AG04450 (cell line): ENCODE results near the gene MYO1B. TPM values are rescaled to one million over a fixed set of nuclear protein-coding genes. Genes with fewer than 3 reads are reported as not detected.

Experiments used
- CTCF ChIA-PET: fragments of 300-600, 350-600 bp; formaldehyde crosslinking; extraction: SDS; loops from one replicate; lab custom pipeline; 2022; ENCODE audit warnings: antibody characterized with exemption, inconsistent platforms; lab: Charles Lee
- POLR2A ChIA-PET: fragments of 350-600 bp; formaldehyde crosslinking; extraction: SDS; loops from one replicate; lab custom pipeline; 2021; ENCODE audit warnings: antibody characterized with exemption, inconsistent platforms; lab: Yijun Ruan, JAX
- DNase-seq: peaks from one replicate; pipeline ENCODE4 v3.0.0-alpha.2; 2011; ENCODE audit warnings: low read depth, low spot score
- H3K27ac ChIP-seq: one replicate; pipeline ENCODE4 v1.5.1; 2012; ENCODE audit warnings: low read depth, low read length, control low read depth
- H3K27me3 ChIP-seq: one replicate; pipeline ENCODE4 v1.6.0; 2012; ENCODE audit warnings: low read length; ENCODE audit not compliant: control insufficient read depth, insufficient read depth
- H3K4me3 ChIP-seq: 2 replicates; pipeline ENCODE4 v1.5.1; 2011; ENCODE audit warnings: mild to moderate bottlenecking, low read depth, low read length, control low read depth
- H3K9me3 ChIP-seq: 2 replicates; pipeline ENCODE4 v1.5.1; 2012; ENCODE audit warnings: low read length; ENCODE audit not compliant: control insufficient read depth, insufficient read depth
- polyA plus RNA-seq: library from polyadenylated mRNA; depleted of rRNA; stranded (reverse); fragments of >200 nt; gene quantifications from 2 replicates; pipeline ENCODE4 v1.2.3, GENCODE V29; 2011
- TF ChIP-seq, protein P1 (sequence below): IDR thresholded peaks from 2 replicates; pipeline ENCODE4 v1.5.1; 2011; ENCODE audit warnings: low read depth, low read length, control low read depth, inconsistent platforms

The MYO1B gene
- polyA plus RNA-seq, 1 experiment, result 149 TPM

DNA sequence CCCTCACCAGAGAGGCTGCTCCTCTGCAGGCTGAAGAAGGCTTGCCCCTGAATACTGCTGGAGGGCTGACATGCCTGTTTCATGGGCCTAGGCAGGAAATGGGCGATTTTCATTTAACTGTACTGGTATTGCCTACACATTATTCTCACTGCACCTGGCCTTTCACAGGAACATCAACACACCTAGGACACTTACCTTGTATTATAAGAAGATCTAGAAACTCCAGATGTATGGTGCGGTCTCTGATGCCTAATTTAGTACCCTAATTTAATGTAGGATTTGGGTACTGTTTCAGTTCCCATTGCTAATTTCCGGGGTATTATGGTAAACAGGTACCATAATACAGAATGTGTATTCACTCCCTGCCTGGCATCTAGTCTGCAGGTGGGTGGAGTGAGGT, 146.0 kb downstream of the MYO1B start:
- DNase-seq, result no peak

GRCh38 chr2:191394043-191394442, 148.8 kb downstream of the MYO1B start:
- ChIA-PET CTCF (no interaction called here), POLR2A (no interaction called here)
- no peaks in the 10 kb centered on the region; the same call in 1 of the 2 replicates for H3K9me3 ChIP-seq
- no peak overlapping the region for H3K4me3 ChIP-seq
- H3K27me3 ChIP-seq, result no peaks in the 10 kb centered on the region
- H3K27ac ChIP-seq, result no peak overlapping the region
- no peak for DNase-seq
- TF ChIP-seq, protein P1, sequence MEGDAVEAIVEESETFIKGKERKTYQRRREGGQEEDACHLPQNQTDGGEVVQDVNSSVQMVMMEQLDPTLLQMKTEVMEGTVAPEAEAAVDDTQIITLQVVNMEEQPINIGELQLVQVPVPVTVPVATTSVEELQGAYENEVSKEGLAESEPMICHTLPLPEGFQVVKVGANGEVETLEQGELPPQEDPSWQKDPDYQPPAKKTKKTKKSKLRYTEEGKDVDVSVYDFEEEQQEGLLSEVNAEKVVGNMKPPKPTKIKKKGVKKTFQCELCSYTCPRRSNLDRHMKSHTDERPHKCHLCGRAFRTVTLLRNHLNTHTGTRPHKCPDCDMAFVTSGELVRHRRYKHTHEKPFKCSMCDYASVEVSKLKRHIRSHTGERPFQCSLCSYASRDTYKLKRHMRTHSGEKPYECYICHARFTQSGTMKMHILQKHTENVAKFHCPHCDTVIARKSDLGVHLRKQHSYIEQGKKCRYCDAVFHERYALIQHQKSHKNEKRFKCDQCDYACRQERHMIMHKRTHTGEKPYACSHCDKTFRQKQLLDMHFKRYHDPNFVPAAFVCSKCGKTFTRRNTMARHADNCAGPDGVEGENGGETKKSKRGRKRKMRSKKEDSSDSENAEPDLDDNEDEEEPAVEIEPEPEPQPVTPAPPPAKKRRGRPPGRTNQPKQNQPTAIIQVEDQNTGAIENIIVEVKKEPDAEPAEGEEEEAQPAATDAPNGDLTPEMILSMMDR, result no peak

More for the DNA sequence above, 146.0 kb downstream of the MYO1B start:
- ChIA-PET CTCF (no interaction called here), POLR2A (no interaction called here)
- Histone ChIP-seq H3K27ac (no peak overlapping the region), H3K9me3 (no peaks in the 10 kb centered on the region), H3K27me3 (no peaks in the 10 kb centered on the region), H3K4me3 (no peak overlapping the region)
- TF ChIP-seq, protein P1, result no peak

DNA sequence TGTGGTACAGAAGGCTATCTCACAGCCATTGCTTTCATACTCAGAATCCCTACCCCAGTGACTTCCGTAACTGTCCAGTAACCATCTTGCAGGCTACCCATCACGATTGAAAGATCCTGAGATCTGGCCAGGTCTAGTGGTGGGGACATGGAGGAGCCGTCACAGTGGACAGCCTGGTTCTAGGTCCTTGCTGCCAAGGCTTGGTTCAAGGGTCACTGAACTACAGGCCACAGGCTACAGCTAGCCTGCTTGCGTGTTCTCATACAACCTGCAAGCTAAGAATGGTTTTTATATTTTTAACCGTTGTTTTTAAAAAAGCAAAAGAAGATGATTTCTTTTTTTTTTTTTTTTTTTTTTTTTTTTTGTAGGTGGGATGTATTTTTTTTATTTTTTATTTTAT, 151.6 kb downstream of the MYO1B start:
- Histone ChIP-seq H3K27me3 (no peaks in the 10 kb centered on the region), H3K4me3 (no peak overlapping the region), H3K9me3 (no peaks in the 10 kb centered on the region; the same call in 1 of the 2 replicates), H3K27ac (no peak overlapping the region)
- TF ChIP-seq, protein P1, result no peak
- no peak for DNase-seq
- ChIA-PET POLR2A (no interaction called here), CTCF (interaction anchor here (0.7 kb wide), 1 partner anchor 195 kb away, joined by 3 read pairs; no protein-coding TSS in a partner anchor)

DNA sequence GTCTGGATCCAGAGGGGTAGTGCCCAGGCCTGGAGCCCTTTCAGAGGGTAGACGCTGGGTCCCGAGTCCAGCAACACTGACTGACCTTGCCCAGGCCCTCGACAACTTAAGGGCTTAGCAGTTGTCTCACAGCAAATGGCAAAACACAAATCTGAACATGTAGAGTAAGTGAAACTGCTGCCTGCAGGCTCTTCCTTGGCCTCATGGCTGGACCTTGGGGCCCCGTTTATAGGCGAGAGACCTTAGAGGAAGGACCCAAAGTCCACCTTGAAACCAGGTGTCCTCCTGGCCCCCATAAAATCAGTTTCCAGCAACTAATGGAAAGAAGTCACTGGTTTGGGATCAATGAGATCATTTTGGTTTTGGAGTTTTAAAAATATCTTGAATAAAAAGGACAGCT, 154.4 kb downstream of the MYO1B start:
- H3K27ac ChIP-seq, result no peak overlapping the region
- CTCF ChIA-PET, result no interaction called here
- POLR2A ChIA-PET, result no interaction called here
- TF ChIP-seq, protein P1, result no peak
- DNase-seq, result no peak
- no peaks in the 10 kb centered on the region for H3K27me3 ChIP-seq
- H3K9me3 ChIP-seq, result no peaks in the 10 kb centered on the region; the same call in 1 of the 2 replicates
- H3K4me3 ChIP-seq, result no peak overlapping the region

GRCh38 chr2:191401287-191401686, 156.1 kb downstream of the MYO1B start:
- TF ChIP-seq, protein P1, result no peak
- Histone ChIP-seq H3K4me3 (no peak overlapping the region), H3K9me3 (no peaks in the 10 kb centered on the region; the same call in 1 of the 2 replicates), H3K27me3 (no peaks in the 10 kb centered on the region), H3K27ac (no peak overlapping the region)
- CTCF ChIA-PET, result interaction anchor here (0.9 to 1.3 kb wide), 3 partner anchors 100 to 236 kb away, joined by 3 read pairs; no protein-coding TSS in a partner anchor
- no peak for DNase-seq
- POLR2A ChIA-PET, result interaction anchor here (0.6 to 1.1 kb wide), 5 partner anchors 10 to 83 kb away, joined by 3 read pairs; no protein-coding TSS in a partner anchor
